Superior temporal gyrus (tissue), 1 donor: ENCODE measurements around the gene PCIF1.
"Not testable (repeated sequence)": the region's sequence is repeated elsewhere in the genome, so short reads cannot be mapped to it uniquely, and the experiment has no call there.

Experiments
- DNase-seq: peaks from one replicate; pipeline ENCODE4 v3.0.0-alpha.2; 2016; ENCODE audit errors: extremely low spot score

PCIF1 gene

GRCh38 chr20:45924391-45925261 lies 9.9 kb upstream of the PCIF1 start:
- DNase-seq, result peak; percentile 44

- DNase-seq, result no peak
Measured at GRCh38 chr20:45925821-45926506, 8.5 kb upstream of the PCIF1 start.

- DNase-seq, result no peak
Measured at GRCh38 chr20:45926731-45927070, 7.8 kb upstream of the PCIF1 start.

- no peak for DNase-seq
Measured at GRCh38 chr20:45927071-45927878, 7.2 kb upstream of the PCIF1 start.

GRCh38 chr20:45931680-45932079 lies 2.8 kb upstream of the PCIF1 start:
- not testable (repeated sequence) for DNase-seq

GRCh38 chr20:45933266-45934045 lies 1.0 kb upstream of the PCIF1 start:
- peak; percentile 66 for DNase-seq

- DNase-seq, result no peak
Measured at GRCh38 chr20:45934046-45934585, 367 bp upstream of the PCIF1 start.

- DNase-seq, result peak; percentile 72
Measured at GRCh38 chr20:45935416-45936046, 1.0 kb downstream of the PCIF1 start.

- DNase-seq, result no peak
Measured at GRCh38 chr20:45937765-45938164, 3.3 kb downstream of the PCIF1 start.

GRCh38 chr20:45938727-45939438 lies 4.4 kb downstream of the PCIF1 start:
- DNase-seq, result no peak

GRCh38 chr20:45940053-45940452 lies 5.6 kb downstream of the PCIF1 start:
- DNase-seq, result no peak

- DNase-seq, result no peak
Measured at GRCh38 chr20:45940469-45940868, 6.0 kb downstream of the PCIF1 start.

GRCh38 chr20:45943613-45944012 lies 9.1 kb downstream of the PCIF1 start:
- DNase-seq, result no peak

GRCh38 chr20:45944151-45944964 lies 9.9 kb downstream of the PCIF1 start:
- DNase-seq, result peak; percentile 63

- no peak for DNase-seq
Measured at GRCh38 chr20:45944965-45945677, 10.6 kb downstream of the PCIF1 start.

- DNase-seq, result no peak
Measured at GRCh38 chr20:45945678-45946148, 11.2 kb downstream of the PCIF1 start.

GRCh38 chr20:45946149-45946970 lies 11.9 kb downstream of the PCIF1 start:
- DNase-seq, result no peak
